ENCODE data around the gene CLIP1. TPM values are rescaled to one million over a fixed set of nuclear protein-coding genes. Genes with fewer than 3 reads are reported as not detected.

Gene CLIP1
- total and polyA plus RNA-seq, 2 of the 8 experiments (the other 6 are each of a cell fraction or from before 2014, with no cell fraction given): 19.0 to 27.6 TPM

DNA sequence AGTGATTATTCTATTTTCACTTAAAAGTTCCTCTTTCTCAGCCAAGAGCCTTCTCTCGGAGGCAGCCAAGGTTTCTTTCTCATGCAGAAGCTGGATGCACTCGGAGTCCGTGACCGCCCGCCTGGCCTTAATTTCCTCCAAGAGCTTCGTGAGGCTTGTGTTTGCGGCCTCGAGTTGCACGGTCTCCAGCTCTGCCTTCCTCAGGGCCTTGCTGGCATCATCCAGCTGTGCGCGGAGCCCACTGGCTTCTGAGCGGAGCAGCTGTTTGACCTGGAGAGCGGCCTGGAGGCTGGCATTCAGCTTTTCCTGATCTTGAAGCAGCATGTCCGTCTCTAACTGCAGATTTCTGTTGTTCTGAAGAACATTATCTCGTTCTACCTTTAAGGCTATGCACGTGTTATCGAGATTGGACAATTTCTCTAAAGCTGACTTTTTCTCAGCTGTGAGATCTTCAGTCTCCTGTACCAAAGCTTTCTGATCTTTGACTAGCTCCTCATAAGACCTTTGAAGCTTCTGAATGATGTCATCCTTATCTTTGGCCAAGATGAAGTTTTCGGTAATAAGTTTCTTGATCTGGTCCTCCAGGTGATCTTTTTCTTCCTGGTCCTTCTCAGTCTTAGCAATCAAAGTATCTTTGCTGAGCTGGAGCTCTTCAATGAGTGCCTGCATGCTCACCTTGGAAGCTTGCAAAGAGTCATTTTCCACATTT, 99.0 kb downstream of the CLIP1 start:
- Histone ChIP-seq H3K4me1 (replicated peaks in 1 of 4; ENCODE audit: control insufficient read depth in 3 of 4, insufficient read depth in 4 of 4, low read length in 3 of 4) (peaks cover 0 to 2% (median 0%) of the 10 kb centered on the region in 4 experiments; a peak in 1 of 7 replicates), H4K8ac (ENCODE audit: extremely low read depth, insufficient read depth, low read length) (no peak overlapping the region; the same call in 1 of the 2 replicates), H2BK20ac (ENCODE audit: low read length) (no peak overlapping the region), H3K79me2 (ENCODE audit: control insufficient read depth in 1 of 2, insufficient read depth in 2 of 2, low read length in 2 of 2) (no peaks in the 10 kb centered on the region), H4K20me1 (replicated peaks in 1 of 2; ENCODE audit: control insufficient read depth in 1 of 2, insufficient read depth in 2 of 2, low read length in 2 of 2) (no peaks in the 10 kb centered on the region), H4K5ac (ENCODE audit: insufficient read length, low read depth, low read length) (no peak overlapping the region), H3K36me3 (ENCODE audit: control insufficient read depth in 2 of 4, insufficient read depth in 4 of 4, low read length in 3 of 4) (peaks cover 0 to 9% (median 2%) of the 10 kb centered on the region in 4 experiments; a peak in 3 of 8 replicates), H3K27me3 (replicated peaks in 1 of 4; ENCODE audit: control insufficient read depth in 3 of 4, extremely low read depth in 1 of 4, insufficient read depth in 3 of 4, low read length in 3 of 4) (no peaks in the 10 kb centered on the region), H3K4ac (replicated peaks; ENCODE audit: insufficient read length, low read depth, low read length) (no peak overlapping the region), H2AK5ac (ENCODE audit: low read depth, low read length) (no peak overlapping the region), H3K27ac (ENCODE audit: low read depth, low read length) (no peak overlapping the region), H3K4me3 (ENCODE audit: extremely low read depth in 1 of 4, insufficient read depth in 2 of 4, low read depth in 3 of 4, low read length in 4 of 4) (no peak overlapping the region), H2BK15ac (ENCODE audit: low read length) (no peak overlapping the region), H3K18ac (ENCODE audit: extremely low read depth, low read length) (no peak overlapping the region), H3K79me1 (ENCODE audit: low read depth, low read length) (no peaks in the 10 kb centered on the region), H2BK120ac (replicated peaks; ENCODE audit: low read depth, low read length) (no peak overlapping the region), H2AFZ (ENCODE audit: low read length) (no peak overlapping the region), H3K56ac (replicated peaks; ENCODE audit: insufficient read length, low read depth, low read length) (no peak overlapping the region), H4K91ac (replicated peaks; ENCODE audit: insufficient read length, low read length) (no peak overlapping the region), H3K9ac (replicated peaks in 1 of 4; ENCODE audit: extremely low read depth in 1 of 4, low read depth in 3 of 4, low read length in 3 of 4) (no peak overlapping the region), H2BK12ac (ENCODE audit: low read depth, low read length) (no peak overlapping the region), H3K4me2 (ENCODE audit: insufficient read depth in 1 of 2, low read depth in 2 of 2, low read length in 2 of 2) (no peak overlapping the region), H2BK5ac (ENCODE audit: low read depth, low read length) (no peak overlapping the region), H3K23me2 (ENCODE audit: low read depth, low read length) (no peaks in the 10 kb centered on the region), H3K14ac (ENCODE audit: insufficient read length) (no peak overlapping the region), H3K23ac (ENCODE audit: insufficient read length) (no peak overlapping the region), H3K9me3 (ENCODE audit: insufficient read depth in 2 of 2, low read depth in 1 of 2, low read length in 1 of 2) (no peaks in the 10 kb centered on the region)
- POLR2A ChIA-PET (ENCODE audit: partially characterized antibody): interaction anchor here (1.2 to 1.3 kb wide), 2 partner anchors 11 to 204 kb away, joined by 3 read pairs; partner anchors contain the start of genes KNTC1 and RSRC2
- CTCF ChIA-PET (ENCODE audit: partially characterized antibody): interaction anchor here (0.8 to 8.1 kb wide), 9 partner anchors 9 to 148 kb away, joined by 3 to 46 read pairs (median 4); no protein-coding TSS in a partner anchor
- FAIRE-seq: no peak
- WGBS, 2 experiments (ENCODE audit: extremely low coverage in 1 of 2, insufficient coverage in 1 of 2, insufficient read length in 1 of 2, insufficient replicate concordance in 2 of 2, low coverage in 1 of 2, low lambda C conversion rate in 2 of 2, missing lambda C conversion rate in 1 of 2): 93% methylated on average over 18 of the region's 18 CpGs; no CpG with 5 or more reads in 1 of the 2 experiments
- DNase-seq (ENCODE audit: low read depth in 1 of 2, low spot score in 2 of 2): no peak
- TF ChIP-seq, protein P1, sequence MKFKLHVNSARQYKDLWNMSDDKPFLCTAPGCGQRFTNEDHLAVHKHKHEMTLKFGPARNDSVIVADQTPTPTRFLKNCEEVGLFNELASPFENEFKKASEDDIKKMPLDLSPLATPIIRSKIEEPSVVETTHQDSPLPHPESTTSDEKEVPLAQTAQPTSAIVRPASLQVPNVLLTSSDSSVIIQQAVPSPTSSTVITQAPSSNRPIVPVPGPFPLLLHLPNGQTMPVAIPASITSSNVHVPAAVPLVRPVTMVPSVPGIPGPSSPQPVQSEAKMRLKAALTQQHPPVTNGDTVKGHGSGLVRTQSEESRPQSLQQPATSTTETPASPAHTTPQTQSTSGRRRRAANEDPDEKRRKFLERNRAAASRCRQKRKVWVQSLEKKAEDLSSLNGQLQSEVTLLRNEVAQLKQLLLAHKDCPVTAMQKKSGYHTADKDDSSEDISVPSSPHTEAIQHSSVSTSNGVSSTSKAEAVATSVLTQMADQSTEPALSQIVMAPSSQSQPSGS (IDR thresholded peaks at IDR 0.05; ENCODE audit: low read length): no peak
- TF ChIP-seq FOSL1 (IDR thresholded peaks at IDR 0.05; ENCODE audit: insufficient read depth, low read depth, low read length): no peak
- TF ChIP-seq RNF2 (IDR thresholded peaks at IDR 0.05; ENCODE audit: borderline replicate concordance, low read depth, low read length, missing control alignments, poor library complexity, severe bottlenecking): no peak
- TF ChIP-seq POU5F1 (IDR thresholded peaks at IDR 0.05; ENCODE audit: low read depth, low read length): no peak
- no peak for TF ChIP-seq HDAC2 (IDR thresholded peaks at IDR 0.05; ENCODE audit: borderline replicate concordance in 1 of 2, low read depth in 2 of 2, low read length in 2 of 2)
- no peak for TF ChIP-seq CREB1 (IDR thresholded peaks at IDR 0.05)
- TF ChIP-seq EP300 (IDR thresholded peaks at IDR 0.05; ENCODE audit: borderline replicate concordance in 1 of 2, low read depth in 2 of 2, low read length in 2 of 2): no peak
- TF ChIP-seq, protein P2, sequence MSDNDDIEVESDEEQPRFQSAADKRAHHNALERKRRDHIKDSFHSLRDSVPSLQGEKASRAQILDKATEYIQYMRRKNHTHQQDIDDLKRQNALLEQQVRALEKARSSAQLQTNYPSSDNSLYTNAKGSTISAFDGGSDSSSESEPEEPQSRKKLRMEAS (IDR thresholded peaks at IDR 0.05): no peak
- TF ChIP-seq POLR2A (IDR thresholded peaks at IDR 0.05; ENCODE audit: control extremely low read depth in 1 of 2, low read depth in 2 of 2, low read length in 2 of 2): no peak

Data from H1 (cell line).